ENCODE data around the gene CLIP1.

The CLIP1 gene

DNA sequence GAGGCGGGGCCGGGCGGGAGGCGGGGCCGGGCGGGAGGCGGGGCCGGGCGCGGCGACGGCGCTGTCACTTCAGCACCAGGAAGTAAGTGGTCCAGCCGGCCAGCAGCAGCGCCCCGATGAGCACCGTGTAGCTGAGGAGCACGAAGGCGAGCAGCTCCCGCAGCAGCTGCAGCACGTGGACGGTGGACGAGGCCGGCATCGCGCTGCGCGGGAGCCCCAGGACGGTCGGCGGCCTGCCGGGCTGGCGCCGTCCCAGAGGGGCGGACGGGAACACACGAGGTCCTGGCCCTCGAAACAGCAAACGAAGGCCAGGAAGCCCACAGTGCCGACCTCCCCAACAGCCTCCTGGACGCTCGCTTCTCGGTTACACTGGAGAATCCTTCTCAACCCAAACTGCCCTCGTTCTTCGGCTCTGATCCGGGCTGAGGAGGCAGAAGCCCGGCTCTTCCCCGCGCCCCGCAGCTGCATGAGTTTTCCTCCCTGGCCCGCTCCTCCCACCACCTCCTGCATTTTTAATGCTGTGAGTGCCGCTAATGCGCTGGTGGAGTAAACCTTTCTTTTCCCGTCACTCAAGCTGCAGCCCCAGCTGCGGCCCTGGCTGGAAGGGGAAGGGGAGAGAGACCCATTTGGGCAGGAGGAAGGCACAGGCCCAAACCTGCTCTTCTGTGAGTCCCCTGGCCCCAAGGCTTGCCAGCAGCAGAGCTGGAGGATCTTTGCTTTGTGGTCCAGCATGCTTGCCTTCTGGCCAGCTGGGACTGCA is 195.9 kb downstream of the CLIP1 start:
- no peaks in the 10 kb centered on the region for H3K9me3 ChIP-seq (ENCODE audit: insufficient read depth, low read depth, low read length)
- no peak overlapping the region for H2BK5ac ChIP-seq (ENCODE audit: low read depth, low read length, poor library complexity)
- peaks cover 8% of the 10 kb centered on the region for H3K79me1 ChIP-seq (ENCODE audit: low read length)
- H3K36me3 ChIP-seq (ENCODE audit: control insufficient read depth in 1 of 2, insufficient read depth in 2 of 2, low read length in 2 of 2): peaks cover 9 to 15% of the 10 kb centered on the region in 2 experiments
- no peak overlapping the region for H2BK12ac ChIP-seq (ENCODE audit: low read length)
- H4K12ac ChIP-seq (ENCODE audit: low read depth, low read length): no peak overlapping the region
- no peak overlapping the region for H3K14ac ChIP-seq (ENCODE audit: low read length)
- no peak overlapping the region for H2BK120ac ChIP-seq (ENCODE audit: insufficient read depth, low read length, poor library complexity)
- no peak overlapping the region for H3K23ac ChIP-seq (ENCODE audit: low read length)
- no peak overlapping the region for H4K8ac ChIP-seq (ENCODE audit: low read depth, low read length)
- no peak overlapping the region for H3K4ac ChIP-seq (ENCODE audit: low read depth, low read length)
- WGBS (ENCODE audit: extremely low coverage, insufficient coverage, insufficient read length): no CpG with 5 or more reads among the region's 55 CpGs
- H3K9ac ChIP-seq (ENCODE audit: low read length): no peak overlapping the region
- H3K27ac ChIP-seq (ENCODE audit: low read depth, low read length): no peak overlapping the region
- no peak overlapping the region for H2AK5ac ChIP-seq (ENCODE audit: low read length)
- no peak overlapping the region for H4K91ac ChIP-seq (ENCODE audit: low read depth, low read length)
- no peak for DNase-seq
- peak overlapping the region; percentile 51 for H3K4me3 ChIP-seq (ENCODE audit: low read depth, low read length)
- H3K4me2 ChIP-seq (ENCODE audit: low read length): peak overlapping the region; percentile 73
- H3K4me1 ChIP-seq (ENCODE audit: control insufficient read depth in 1 of 2, insufficient read depth in 2 of 2, low read length in 2 of 2): peaks cover 18 to 21% of the 10 kb centered on the region in 2 experiments
- peaks cover 11% of the 10 kb centered on the region for H3K79me2 ChIP-seq (ENCODE audit: control insufficient read depth, insufficient read depth, low read length, poor library complexity)
- H2AFZ ChIP-seq (ENCODE audit: insufficient read depth, low read length, poor library complexity): no peak overlapping the region
- no peaks in the 10 kb centered on the region for H3K27me3 ChIP-seq (ENCODE audit: insufficient read depth, low read length)
- H3K18ac ChIP-seq (ENCODE audit: low read length): no peak overlapping the region

GRCh38 chr12:122225683-122226365 is 196.6 kb downstream of the CLIP1 start, which contains the start of gene DIABLO:
Gene DIABLO (minus strand): TSS chr12:122226052. CDS start chr12:122226014, 38 bp downstream.
- Histone ChIP-seq H4K8ac (ENCODE audit: low read depth, low read length) (peak within 1 kb of the TSS; percentile 89), H3K27ac (ENCODE audit: low read depth, low read length) (peak within 1 kb of the TSS; percentile 98)

More at GRCh38 chr12:122225683-122226365, 196.6 kb downstream of the CLIP1 start, which contains the start of gene DIABLO:
- H4K91ac ChIP-seq (ENCODE audit: low read depth, low read length): peak within 1 kb of the TSS; percentile 68
- peak within 1 kb of the TSS; percentile 65 for H2AK5ac ChIP-seq (ENCODE audit: low read length)
- no CpG with 5 or more reads among the region's 74 CpGs for WGBS (ENCODE audit: extremely low coverage, insufficient coverage, insufficient read length)
- peak within 1 kb of the TSS; percentile 78 for H2BK5ac ChIP-seq (ENCODE audit: low read depth, low read length, poor library complexity)
- H3K14ac ChIP-seq (ENCODE audit: low read length): peak within 1 kb of the TSS; percentile 95
- peak within 1 kb of the TSS; percentile 98 for H3K9ac ChIP-seq (ENCODE audit: low read length)
- no peak within 1 kb of the TSS for H3K23ac ChIP-seq (ENCODE audit: low read length)
- peak; percentile 100 for DNase-seq
- H2AFZ ChIP-seq (ENCODE audit: insufficient read depth, low read length, poor library complexity): peak within 1 kb of the TSS; percentile 89
- H3K79me1 ChIP-seq (ENCODE audit: low read length): peaks cover 8% of the 10 kb centered on the region
- peak within 1 kb of the TSS; percentile 88 for H3K4me2 ChIP-seq (ENCODE audit: low read length)
- H3K36me3 ChIP-seq (ENCODE audit: control insufficient read depth in 1 of 2, insufficient read depth in 2 of 2, low read length in 2 of 2): peaks cover 11 to 18% of the 10 kb centered on the region in 2 experiments
- peaks cover 11% of the 10 kb centered on the region for H3K79me2 ChIP-seq (ENCODE audit: control insufficient read depth, insufficient read depth, low read length, poor library complexity)
- H3K4me1 ChIP-seq (ENCODE audit: control insufficient read depth in 1 of 2, insufficient read depth in 2 of 2, low read length in 2 of 2): peaks cover 18 to 21% of the 10 kb centered on the region in 2 experiments
- no peak within 1 kb of the TSS for H2BK12ac ChIP-seq (ENCODE audit: low read length)
- H3K27me3 ChIP-seq (ENCODE audit: insufficient read depth, low read length): no peaks in the 10 kb centered on the region
- H4K12ac ChIP-seq (ENCODE audit: low read depth, low read length): peak within 1 kb of the TSS; percentile 75
- H3K9me3 ChIP-seq (ENCODE audit: insufficient read depth, low read depth, low read length): no peaks in the 10 kb centered on the region
- peak within 1 kb of the TSS; percentile 42 for H3K4ac ChIP-seq (ENCODE audit: low read depth, low read length)
- H3K18ac ChIP-seq (ENCODE audit: low read length): peak within 1 kb of the TSS; percentile 76
- peak within 1 kb of the TSS; percentile 69 for H2BK120ac ChIP-seq (ENCODE audit: insufficient read depth, low read length, poor library complexity)
- H3K4me3 ChIP-seq (ENCODE audit: low read depth, low read length): peak within 1 kb of the TSS; percentile 98
